B cell (primary cell): ENCODE data around the gene NECAB2.

Source experiments
- EZH2 ChIP-seq: IDR thresholded peaks from 2 replicates; pipeline ENCODE4 v1.6.1; 2012; ENCODE audit warnings: borderline replicate concordance, low read depth, mild to moderate bottlenecking, moderate library complexity, low read length; ENCODE audit not compliant: insufficient read depth, poor library complexity, severe bottlenecking
- TF ChIP-seq, protein P1 (sequence below): fragments of 200-600 bp; IDR thresholded peaks from one replicate; pipeline ENCODE4 v1.8.0; 2022; ENCODE audit warnings: antibody characterized with exemption, mild to moderate bottlenecking

GRCh38 chr16:84052071-84052622, 84.1 kb downstream of the NECAB2 start:
- TF ChIP-seq, protein P1, sequence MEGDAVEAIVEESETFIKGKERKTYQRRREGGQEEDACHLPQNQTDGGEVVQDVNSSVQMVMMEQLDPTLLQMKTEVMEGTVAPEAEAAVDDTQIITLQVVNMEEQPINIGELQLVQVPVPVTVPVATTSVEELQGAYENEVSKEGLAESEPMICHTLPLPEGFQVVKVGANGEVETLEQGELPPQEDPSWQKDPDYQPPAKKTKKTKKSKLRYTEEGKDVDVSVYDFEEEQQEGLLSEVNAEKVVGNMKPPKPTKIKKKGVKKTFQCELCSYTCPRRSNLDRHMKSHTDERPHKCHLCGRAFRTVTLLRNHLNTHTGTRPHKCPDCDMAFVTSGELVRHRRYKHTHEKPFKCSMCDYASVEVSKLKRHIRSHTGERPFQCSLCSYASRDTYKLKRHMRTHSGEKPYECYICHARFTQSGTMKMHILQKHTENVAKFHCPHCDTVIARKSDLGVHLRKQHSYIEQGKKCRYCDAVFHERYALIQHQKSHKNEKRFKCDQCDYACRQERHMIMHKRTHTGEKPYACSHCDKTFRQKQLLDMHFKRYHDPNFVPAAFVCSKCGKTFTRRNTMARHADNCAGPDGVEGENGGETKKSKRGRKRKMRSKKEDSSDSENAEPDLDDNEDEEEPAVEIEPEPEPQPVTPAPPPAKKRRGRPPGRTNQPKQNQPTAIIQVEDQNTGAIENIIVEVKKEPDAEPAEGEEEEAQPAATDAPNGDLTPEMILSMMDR: no peak
- no peak for TF ChIP-seq EZH2
